Transverse colon (tissue), 4 donors: ENCODE results near the gene MARCHF3. TPM values are rescaled to one million over a fixed set of nuclear protein-coding genes. Genes with fewer than 3 reads are reported as not detected.

Experiments used
- DNase-seq: peaks from one replicate; pipeline ENCODE4 v3.0.0-alpha.2; 2019
- H3K27ac ChIP-seq, 4 donors: fragments of 200-600 bp; sonication (generic); 2 replicates each; pipeline ENCODE4 v1.5.1; 2016 to 2018; ENCODE audit warnings: inconsistent platforms in 4 of 4
- H3K27me3 ChIP-seq: fragments of 200-600 bp; sonication (generic); 2 replicates; pipeline ENCODE4 v1.5.1; 2017; ENCODE audit warnings: inconsistent platforms
- H3K36me3 ChIP-seq, 4 donors: fragments of 200-600 bp; sonication (generic); 2 replicates each; pipeline ENCODE4 v1.5.1; 2017 to 2019; ENCODE audit warnings: inconsistent platforms in 4 of 4
- H3K4me1 ChIP-seq, 4 donors: fragments of 200-600 bp; sonication (generic); 2 replicates each; pipeline ENCODE4 v1.5.1; 2017 to 2020; ENCODE audit warnings: inconsistent platforms in 4 of 4
- H3K4me3 ChIP-seq, 4 donors: fragments of 200-600 bp; sonication (generic); 1 replicate in 1 of 4; 2 replicates in 3 of 4; pipeline versions ENCODE4 v1.5.1 to v1.6.1; 2017 to 2019; ENCODE audit warnings: inconsistent platforms in 4 of 4
- H3K9me3 ChIP-seq, 2 donors: fragments of 200-600 bp; sonication (generic); 2 replicates each; pipeline ENCODE4 v1.5.1; 2017 to 2019; ENCODE audit warnings: inconsistent platforms in 2 of 2
- EP300 ChIP-seq: sonication (generic); formaldehyde crosslinking; IDR thresholded peaks from one replicate; pipeline ENCODE4 v1.6.1; 2017; ENCODE audit warnings: antibody characterized with exemption, low read depth
- POLR2A ChIP-seq: fragments of 450-650 bp; IDR thresholded peaks from one replicate; pipeline ENCODE4 v1.6.1; 2016; ENCODE audit warnings: antibody characterized with exemption, mild to moderate bottlenecking, moderate library complexity
- POLR2AphosphoS5 ChIP-seq, 3 donors: sonication (generic); formaldehyde crosslinking; IDR thresholded peaks; one replicate each; pipeline ENCODE4 v1.6.1; 2016; ENCODE audit warnings: antibody characterized with exemption in 3 of 3
- WGBS, 2 donors: methylation state at CpG; one replicate each; pipeline ENCODE4 v1.1.5; 2018; ENCODE audit warnings: low coverage in 1 of 2; 5-methylcytosine and 5-hydroxymethylcytosine counted together
- in situ Hi-C, 4 donors: fragments of 200-750 bp; cut with MboI; loops; one replicate each; pipeline versions ENCODE4 v1.15.0 to v1.15.1; 2017; ENCODE audit warnings: low sequenced_read_pairs in 3 of 4, low pct_ligation_motif_present in 1 of 4, low pct_unique_long_range_greater_than_20kb in 1 of 4
- intact Hi-C: fragments of 100-400 bp; cut with DNase I; formaldehyde crosslinking; loops from one replicate; pipeline ENCODE4 v1.15.1; 2023; ENCODE audit warnings: low total_unique reads
- total RNA-seq, 4 donors: library from RNA; depleted of rRNA; stranded (reverse); fragments of >200 nt; gene quantifications; one replicate each; pipeline ENCODE4 v1.1.0, GENCODE V29; 2016
- TF ChIP-seq, protein P1 (sequence below), 5 experiments: fragments of 200-600 bp in 3 of 5; fragments of 450-650 bp in 2 of 5; sonication (generic) in 3 of 5; IDR thresholded peaks; 1 replicate in 2 of 5; 2 replicates in 3 of 5; pipeline ENCODE4 v1.5.1; 2016 to 2017; ENCODE audit warnings: antibody characterized with exemption in 5 of 5, inconsistent platforms in 3 of 5, mild to moderate bottlenecking in 2 of 5, moderate library complexity in 1 of 5

The MARCHF3 gene
- total RNA-seq, 4 donors from 2014 or later = 20.3 to 29.6 (median 23.0) TPM

GRCh38 chr5:126818736-126819135 lies 211.6 kb downstream of the MARCHF3 start:
- Histone ChIP-seq H3K27me3 (no peaks in the 10 kb centered on the region), H3K4me3 (no peak overlapping the region), H3K9me3 (no peaks in the 10 kb centered on the region), H3K36me3 (peaks cover 0 to 18% (median 0%) of the 10 kb centered on the region in 4 donors), H3K4me1 (no peaks in the 10 kb centered on the region), H3K27ac (no peak overlapping the region)
- intact Hi-C loops (no loop called here), in situ Hi-C loops (loop anchor here in 1 of 4 donors (25.0 kb wide), 1 partner anchor 481 kb away; no protein-coding TSS in a partner anchor)
- TF ChIP-seq EP300 (no peak), POLR2A (no peak), POLR2AphosphoS5 (IDR thresholded peaks at IDR 0.05) (no peak)
- TF ChIP-seq, protein P1, sequence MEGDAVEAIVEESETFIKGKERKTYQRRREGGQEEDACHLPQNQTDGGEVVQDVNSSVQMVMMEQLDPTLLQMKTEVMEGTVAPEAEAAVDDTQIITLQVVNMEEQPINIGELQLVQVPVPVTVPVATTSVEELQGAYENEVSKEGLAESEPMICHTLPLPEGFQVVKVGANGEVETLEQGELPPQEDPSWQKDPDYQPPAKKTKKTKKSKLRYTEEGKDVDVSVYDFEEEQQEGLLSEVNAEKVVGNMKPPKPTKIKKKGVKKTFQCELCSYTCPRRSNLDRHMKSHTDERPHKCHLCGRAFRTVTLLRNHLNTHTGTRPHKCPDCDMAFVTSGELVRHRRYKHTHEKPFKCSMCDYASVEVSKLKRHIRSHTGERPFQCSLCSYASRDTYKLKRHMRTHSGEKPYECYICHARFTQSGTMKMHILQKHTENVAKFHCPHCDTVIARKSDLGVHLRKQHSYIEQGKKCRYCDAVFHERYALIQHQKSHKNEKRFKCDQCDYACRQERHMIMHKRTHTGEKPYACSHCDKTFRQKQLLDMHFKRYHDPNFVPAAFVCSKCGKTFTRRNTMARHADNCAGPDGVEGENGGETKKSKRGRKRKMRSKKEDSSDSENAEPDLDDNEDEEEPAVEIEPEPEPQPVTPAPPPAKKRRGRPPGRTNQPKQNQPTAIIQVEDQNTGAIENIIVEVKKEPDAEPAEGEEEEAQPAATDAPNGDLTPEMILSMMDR (IDR thresholded peaks at IDR 0.05) = no peak
- no peak for DNase-seq
- 96 to 100% methylated on average over 1 to 4 of the region's 4 CpGs for WGBS, 2 donors

Other genes with a start within 250 kb of the MARCHF3 start
- 10 to 100 TPM in 3 of 4 donors, 1 to 10 TPM in 1; 2.4 to 33.7 (median 12.2) TPM for gene C5orf63, start 42.9 kb upstream of the MARCHF3 start, total RNA-seq